HEK293 (cell line): ENCODE measurements around the gene CLIC3.
A peak's percentile ranks its signal among the peaks of the same experiment; 100 is the strongest.
"Not testable (repeated sequence)": the region's sequence is repeated elsewhere in the genome, so short reads cannot be mapped to it uniquely, and the experiment has no call there.

ENCODE experiments used
- CTCF ChIA-PET: fragments of 350-600 bp; formaldehyde crosslinking; extraction: SDS; loops from one replicate; lab custom pipeline; 2021; ENCODE audit warnings: antibody characterized with exemption; lab: Yijun Ruan, JAX
- POLR2A ChIA-PET: fragments of 300-600 bp; formaldehyde crosslinking; extraction: SDS; loops from one replicate; lab custom pipeline; 2020; ENCODE audit warnings: antibody characterized with exemption, inconsistent platforms; lab: Yijun Ruan, JAX
- H3K27ac ChIP-seq: fragments of 200-500 bp; sonication (Bioruptor generic); 2 replicates; pipeline ENCODE4 v1.5.1; 2014; ENCODE audit warnings: low read depth, low read length, control low read depth, inconsistent platforms; ENCODE audit errors: extremely low read depth
- H3K36me3 ChIP-seq, 2 experiments: fragments of 200-500 bp in 1 of 2; sonication (Bioruptor generic) in 1 of 2; 1 replicate in 1 of 2; 2 replicates in 1 of 2; pipeline ENCODE4 v1.5.1; 2014 to 2017; ENCODE audit warnings: inconsistent platforms in 2 of 2, low read length in 2 of 2; ENCODE audit not compliant: control insufficient read depth in 2 of 2, insufficient read depth in 1 of 2
- H3K4me1 ChIP-seq: fragments of 200-500 bp; sonication (Bioruptor generic); 2 replicates; pipeline ENCODE4 v1.5.1; 2014; ENCODE audit warnings: mild to moderate bottlenecking, low read length, inconsistent platforms; ENCODE audit not compliant: control insufficient read depth, insufficient read depth
- H3K4me3 ChIP-seq: 2 replicates; pipeline ENCODE4 v1.5.1; 2011; ENCODE audit warnings: low read depth, mild to moderate bottlenecking, control low read depth, low read length, moderate library complexity
- H3K9me3 ChIP-seq: fragments of 200-500 bp; sonication (Bioruptor generic); 2 replicates; pipeline ENCODE4 v1.5.1; 2014; ENCODE audit warnings: low read depth, low read length, inconsistent platforms; ENCODE audit not compliant: control insufficient read depth, insufficient read depth
- GLIS1 ChIP-seq: fragments of 450-650 bp; formaldehyde crosslinking; IDR thresholded peaks from 2 replicates; pipeline ENCODE4 v1.5.1; 2016; ENCODE audit warnings: missing biosample characterization, missing genetic modification characterization
- PATZ1 ChIP-seq: fragments of 450-650 bp; formaldehyde crosslinking; IDR thresholded peaks from 2 replicates; pipeline ENCODE4 v1.5.1; 2016; ENCODE audit warnings: missing biosample characterization, missing genetic modification characterization
- SP2 ChIP-seq: fragments of 450-650 bp; formaldehyde crosslinking; IDR thresholded peaks from 2 replicates; pipeline ENCODE4 v1.5.1; 2016; ENCODE audit warnings: missing biosample characterization, missing genetic modification characterization
- ZNF121 ChIP-seq: fragments of 450-650 bp; formaldehyde crosslinking; IDR thresholded peaks from 2 replicates; pipeline ENCODE4 v1.5.1; 2016; ENCODE audit warnings: missing biosample characterization, missing genetic modification characterization
- ZNF18 ChIP-seq: fragments of 450-650 bp; formaldehyde crosslinking; IDR thresholded peaks from 2 replicates; pipeline ENCODE4 v1.5.1; 2016; ENCODE audit warnings: missing biosample characterization, missing genetic modification characterization
- ZNF280C ChIP-seq: fragments of 450-650 bp; formaldehyde crosslinking; IDR thresholded peaks from 2 replicates; pipeline ENCODE4 v1.5.1; 2016; ENCODE audit warnings: missing biosample characterization, missing genetic modification characterization
- ZNF398 ChIP-seq: fragments of 450-650 bp; formaldehyde crosslinking; IDR thresholded peaks from 2 replicates; pipeline ENCODE4 v1.5.1; 2017; ENCODE audit warnings: missing biosample characterization, missing genetic modification characterization
- ZNF600 ChIP-seq: fragments of 450-650 bp; formaldehyde crosslinking; IDR thresholded peaks from 2 replicates; pipeline ENCODE4 v1.5.1; 2016; ENCODE audit warnings: missing biosample characterization, missing genetic modification characterization

Gene CLIC3

GRCh38 chr9:137033481-137033880, 37.1 kb upstream of the CLIC3 start:
- H3K4me3 ChIP-seq, POLR2A ChIA-PET, H3K27ac ChIP-seq, H3K9me3 ChIP-seq, H3K36me3 ChIP-seq, H3K4me1 ChIP-seq: not testable (repeated sequence)
- CTCF ChIA-PET, result interaction anchor here (2.2 to 5.3 kb wide), 4 partner anchors 8 to 191 kb away, joined by 12 to 119 read pairs (median 34); partner anchors contain the start of genes AJM1, C8G and FBXW5
- peak; percentile 97 for TF ChIP-seq ZNF121 (tag by site-specific recombination)

- no peak for TF ChIP-seq ZNF280C (tag by site-specific recombination)
- peak; percentile 36 for TF ChIP-seq SP2 (tag by site-specific recombination)
- no peak for TF ChIP-seq ZNF398
- TF ChIP-seq ZNF600 (tag by site-specific recombination), result peak; percentile 48; the same call in 1 of the 2 replicates
- TF ChIP-seq, all 188 proteins: peak for 2
- no peaks in the 10 kb centered on the region for H3K9me3 ChIP-seq
- POLR2A ChIA-PET, result interaction anchor here (1.1 kb wide), 1 partner anchor 10 kb away, joined by 3 read pairs; no protein-coding TSS in a partner anchor
- H3K36me3 ChIP-seq, result peaks cover 0 to 6% of the 10 kb centered on the region in 2 experiments; a peak in 1 of 3 replicates
- H3K4me1 ChIP-seq, result no peaks in the 10 kb centered on the region
- H3K4me3 ChIP-seq, result no peak overlapping the region
- CTCF ChIA-PET, result interaction anchor here (0.9 to 5.3 kb wide), 3 partner anchors 12 to 86 kb away, joined by 3 to 119 read pairs (median 23); partner anchors contain the start of genes C8G, FBXW5 and NPDC1
- no peak overlapping the region for H3K27ac ChIP-seq
Measured at GRCh38 chr9:137032858-137033257, 36.5 kb upstream of the CLIC3 start.

GRCh38 chr9:137031904-137032640, 35.7 kb upstream of the CLIC3 start, which contains the start of gene FUT7:
Gene FUT7, minus strand, starts transcription at chr9:137032088. Its CDS starts 97 bp downstream, at chr9:137031991.
- Histone ChIP-seq H3K4me3 (no peak within 1 kb of the TSS), H3K27ac (no peak within 1 kb of the TSS), H3K4me1 (peaks cover 2% of the 10 kb centered on the region; the same call in 1 of the 2 replicates), H3K36me3 (peaks cover 0 to under 1% of the 10 kb centered on the region in 2 experiments; a peak in 1 of 3 replicates), H3K9me3 (no peaks in the 10 kb centered on the region)
- TF ChIP-seq ZNF18 (no peak), GLIS1 (tag by site-specific recombination) (peak; percentile 28; the same call in 1 of the 2 replicates), PATZ1 (tag by site-specific recombination) (peak; percentile 24; the same call in 1 of the 2 replicates)
- ChIA-PET CTCF (interaction anchor here (0.5 to 4.8 kb wide), 7 partner anchors 9 to 244 kb away, joined by 3 to 38 read pairs (median 4); partner anchors contain the start of genes CLIC3, NPDC1 and TMEM141), POLR2A (interaction anchor here (0.7 to 1.1 kb wide), 3 partner anchors 10 to 209 kb away, joined by 3 to 4 read pairs (median 3); partner anchors contain the start of gene TUBB4B)
